Measurements from ENCODE around the gene PCCB. TPM values are rescaled to one million over a fixed set of nuclear protein-coding genes. Genes with fewer than 3 reads are reported as not detected.

Gene PCCB
- total RNA-seq, 2 donors from 2014 or later: 19.3 to 22.6 TPM

DNA sequence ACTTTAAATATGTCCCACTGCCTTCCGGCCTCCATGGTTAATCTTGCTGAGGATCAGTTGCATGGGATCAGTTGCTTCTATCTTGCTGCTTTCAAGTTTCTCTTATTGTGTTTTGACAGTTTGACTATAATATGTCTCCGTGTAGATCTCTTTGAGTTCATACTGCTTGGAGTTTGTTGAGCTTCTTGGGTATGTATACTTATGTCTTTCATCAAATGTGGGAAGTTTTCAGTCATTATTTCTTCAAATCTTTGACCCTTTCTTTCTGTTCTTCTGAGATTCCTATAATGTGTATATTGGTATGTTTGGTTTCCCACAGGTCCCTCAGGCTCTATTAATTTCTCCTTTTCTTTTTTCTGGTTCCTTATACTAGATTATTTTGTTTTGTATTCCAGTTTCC, 30.8 kb downstream of the PCCB start:
- no peak for TF ChIP-seq CTCF (IDR thresholded peaks at IDR 0.05)
- Histone ChIP-seq H3K27ac (no peak overlapping the region), H3K9me3 (peaks cover 4% of the 10 kb centered on the region), H3K4me3 (no peak overlapping the region), H3K4me1 (ENCODE audit: control insufficient read depth in 1 of 2, low read depth in 2 of 2) (no peaks in the 10 kb centered on the region), H3K36me3 (peaks cover 4% of the 10 kb centered on the region), H3K27me3 (replicated peaks; ENCODE audit: insufficient read depth) (no peaks in the 10 kb centered on the region)
- no peak for DNase-seq (ENCODE audit: low spot score)
- no peak for ATAC-seq (ENCODE audit: insufficient number of reproducible peaks, low FRiP score, low read depth)

GRCh38 chr3:136281966-136282520, 31.9 kb downstream of the PCCB start:
- no peak for TF ChIP-seq CTCF (IDR thresholded peaks at IDR 0.05)
- ATAC-seq (ENCODE audit: insufficient number of reproducible peaks, low FRiP score, low read depth) (no peak), DNase-seq (ENCODE audit: low spot score) (no peak)
- no peaks in the 10 kb centered on the region for H3K27me3 ChIP-seq (replicated peaks; ENCODE audit: insufficient read depth)
- H3K9me3 ChIP-seq: peaks cover 4% of the 10 kb centered on the region
- no peaks in the 10 kb centered on the region for H3K4me1 ChIP-seq (ENCODE audit: control insufficient read depth in 1 of 2, low read depth in 2 of 2)
- no peak overlapping the region for H3K4me3 ChIP-seq
- peaks cover 4% of the 10 kb centered on the region for H3K36me3 ChIP-seq
- no peak overlapping the region for H3K27ac ChIP-seq

- ATAC-seq (ENCODE audit: insufficient number of reproducible peaks, low FRiP score, low read depth) (no peak), DNase-seq (ENCODE audit: low spot score) (no peak)
- Histone ChIP-seq H3K4me3 (no peak overlapping the region), H3K27ac (no peak overlapping the region), H3K4me1 (ENCODE audit: control insufficient read depth in 1 of 2, low read depth in 2 of 2) (no peaks in the 10 kb centered on the region), H3K27me3 (replicated peaks; ENCODE audit: insufficient read depth) (no peaks in the 10 kb centered on the region), H3K36me3 (peaks cover 4% of the 10 kb centered on the region), H3K9me3 (peaks cover 4% of the 10 kb centered on the region)
- TF ChIP-seq CTCF (IDR thresholded peaks at IDR 0.05): no peak
These were observed 33.5 kb downstream of the PCCB start for GRCh38 chr3:136283627-136284026.

- ATAC-seq (ENCODE audit: insufficient number of reproducible peaks, low FRiP score, low read depth): no peak
- peaks cover 3% of the 10 kb centered on the region for H3K36me3 ChIP-seq
- H3K27me3 ChIP-seq (replicated peaks; ENCODE audit: insufficient read depth): no peaks in the 10 kb centered on the region
These were observed 41.2 kb downstream of the PCCB start for GRCh38 chr3:136291302-136291701.

DNA sequence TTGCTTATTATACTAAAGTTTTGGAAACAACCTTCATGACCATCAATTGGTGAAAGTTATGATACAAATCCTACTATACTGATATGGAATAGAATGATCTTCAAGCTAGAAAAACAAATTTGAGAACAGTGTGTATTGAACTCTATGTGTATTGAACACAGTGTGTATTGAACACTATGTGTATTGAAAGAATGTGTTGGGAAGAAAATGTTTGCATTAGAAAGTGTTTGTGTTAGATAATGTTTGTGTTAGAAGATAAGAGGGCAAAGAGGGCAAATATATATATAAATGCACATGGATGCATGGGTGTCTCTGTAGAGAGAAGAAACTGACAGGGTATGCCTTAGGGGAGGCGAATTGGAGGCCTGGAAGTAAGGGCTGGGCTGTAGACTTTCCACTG, 42.4 kb downstream of the PCCB start:
- H3K27me3 ChIP-seq (replicated peaks; ENCODE audit: insufficient read depth): no peaks in the 10 kb centered on the region
- no peaks in the 10 kb centered on the region for H3K9me3 ChIP-seq
- ATAC-seq (ENCODE audit: insufficient number of reproducible peaks, low FRiP score, low read depth) (no peak), DNase-seq (ENCODE audit: low spot score) (no peak)
- H3K4me1 ChIP-seq (ENCODE audit: control insufficient read depth in 1 of 2, low read depth in 2 of 2): no peaks in the 10 kb centered on the region
- peaks cover 3% of the 10 kb centered on the region for H3K36me3 ChIP-seq
- H3K27ac ChIP-seq: no peak overlapping the region
- TF ChIP-seq CTCF (IDR thresholded peaks at IDR 0.05): no peak
- no peak overlapping the region for H3K4me3 ChIP-seq

More at GRCh38 chr3:136291302-136291701, 41.2 kb downstream of the PCCB start:
- H3K9me3 ChIP-seq: no peaks in the 10 kb centered on the region
- no peak for TF ChIP-seq CTCF (IDR thresholded peaks at IDR 0.05)
- no peak overlapping the region for H3K27ac ChIP-seq
- no peaks in the 10 kb centered on the region for H3K4me1 ChIP-seq (ENCODE audit: control insufficient read depth in 1 of 2, low read depth in 2 of 2)
- no peak overlapping the region for H3K4me3 ChIP-seq
- no peak for DNase-seq (ENCODE audit: low spot score)
